Rectal smooth muscle tissue (tissue), 1 donor: ENCODE results near the gene KCNN4.
A peak's percentile ranks its signal among the peaks of the same experiment; 100 is the strongest.
"Not testable (repeated sequence)": the region's sequence is repeated elsewhere in the genome, so short reads cannot be mapped to it uniquely, and the experiment has no call there.

Experiments
- H3K27ac ChIP-seq: one replicate; pipeline ENCODE4 v1.7.0; 2013; ENCODE audit warnings: low read depth, low read length, inconsistent platforms
- H3K27me3 ChIP-seq: one replicate; pipeline ENCODE4 v1.7.0; 2013; ENCODE audit warnings: low read length; ENCODE audit not compliant: control insufficient read depth, insufficient read depth
- H3K36me3 ChIP-seq: one replicate; pipeline ENCODE4 v1.7.0; 2013; ENCODE audit warnings: low read length; ENCODE audit not compliant: control insufficient read depth, insufficient read depth
- H3K4me1 ChIP-seq: one replicate; pipeline ENCODE4 v1.7.0; 2013; ENCODE audit warnings: low read length; ENCODE audit not compliant: control insufficient read depth, insufficient read depth
- H3K4me3 ChIP-seq: one replicate; pipeline ENCODE4 v1.7.0; 2013; ENCODE audit warnings: low read length
- H3K9ac ChIP-seq: one replicate; pipeline ENCODE4 v1.7.0; 2013; ENCODE audit warnings: low read length

The KCNN4 gene

DNA sequence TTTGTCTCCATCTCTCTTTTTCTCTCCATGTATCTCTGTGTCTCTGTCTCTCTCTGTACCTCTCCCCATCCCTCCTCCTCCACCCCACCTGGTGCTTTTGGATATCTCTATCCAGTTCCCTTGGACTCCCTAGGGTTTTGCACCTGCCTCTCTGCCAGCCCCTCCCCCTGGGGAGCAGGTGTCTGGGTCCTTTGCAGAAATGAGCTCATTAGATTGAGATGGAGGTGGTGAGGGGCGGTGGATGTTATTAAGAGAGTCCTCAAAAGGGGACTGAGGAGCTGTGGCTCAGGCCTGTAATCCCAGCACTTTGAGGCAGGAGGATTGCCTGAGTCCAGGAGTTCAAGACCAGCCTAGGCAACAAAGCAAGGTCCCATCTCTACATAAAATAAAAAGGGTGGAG is 2.1 kb downstream of the KCNN4 start:
- Histone ChIP-seq H3K36me3 (no peaks in the 10 kb centered on the region), H3K27me3 (peaks cover 5% of the 10 kb centered on the region), H3K4me1 (no peaks in the 10 kb centered on the region), H3K27ac (no peak overlapping the region), H3K9ac (no peak overlapping the region), H3K4me3 (peak overlapping the region; percentile 72)

DNA sequence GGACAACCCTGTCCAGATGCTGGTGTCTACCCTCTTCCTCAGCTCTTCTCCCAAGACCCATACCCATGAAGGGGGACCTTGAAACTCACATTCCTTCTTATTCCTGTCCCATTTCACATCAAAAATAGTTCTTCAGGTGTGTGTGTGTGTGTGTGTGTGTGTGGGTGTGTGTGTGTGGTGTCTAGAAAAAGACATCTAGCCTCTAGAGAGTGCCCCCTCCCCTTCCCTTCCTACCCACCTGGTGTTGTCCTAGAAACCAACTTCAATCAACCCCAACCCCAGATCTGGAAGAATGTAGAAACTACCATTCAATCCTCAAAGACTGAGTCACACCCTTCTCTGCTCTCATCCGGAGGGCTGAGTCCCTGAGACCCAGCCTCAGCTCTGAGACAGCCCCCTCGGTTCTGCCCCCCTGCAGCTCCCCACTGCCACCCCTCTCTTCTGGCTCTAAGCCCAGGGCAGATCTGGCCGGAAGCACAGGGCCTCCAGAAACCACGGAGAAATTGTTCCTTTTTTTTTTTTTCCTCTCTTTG is 3.5 kb downstream of the KCNN4 start:
- Histone ChIP-seq H3K27ac (no peak overlapping the region), H3K4me3 (peak overlapping the region; percentile 16), H3K27me3 (peaks cover 5% of the 10 kb centered on the region), H3K9ac (no peak overlapping the region), H3K36me3 (no peaks in the 10 kb centered on the region), H3K4me1 (no peaks in the 10 kb centered on the region)

DNA sequence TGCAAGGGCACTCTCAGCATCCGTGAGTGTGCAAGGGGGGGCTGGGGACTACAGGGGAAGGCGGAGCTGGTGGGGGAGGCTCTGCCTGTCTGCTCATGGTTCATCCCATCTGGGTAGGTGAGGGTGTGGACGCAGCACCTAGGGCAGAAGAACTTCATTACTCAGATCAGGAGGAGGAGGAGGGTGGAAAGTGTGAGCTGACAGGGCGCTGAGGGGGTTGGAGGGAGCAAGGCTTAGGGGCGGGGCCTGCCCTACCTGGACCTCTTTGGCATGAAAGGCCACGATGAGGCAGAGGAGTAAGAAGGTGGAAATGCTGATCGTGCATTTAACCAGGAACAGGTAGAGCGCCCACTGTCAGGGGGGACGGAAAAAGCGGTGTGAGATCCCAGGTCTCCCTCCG is 4.5 kb downstream of the KCNN4 start:
- Histone ChIP-seq H3K27me3 (peaks cover 5% of the 10 kb centered on the region), H3K4me1 (no peaks in the 10 kb centered on the region), H3K27ac (no peak overlapping the region), H3K36me3 (no peaks in the 10 kb centered on the region), H3K4me3 (no peak overlapping the region), H3K9ac (no peak overlapping the region)

DNA sequence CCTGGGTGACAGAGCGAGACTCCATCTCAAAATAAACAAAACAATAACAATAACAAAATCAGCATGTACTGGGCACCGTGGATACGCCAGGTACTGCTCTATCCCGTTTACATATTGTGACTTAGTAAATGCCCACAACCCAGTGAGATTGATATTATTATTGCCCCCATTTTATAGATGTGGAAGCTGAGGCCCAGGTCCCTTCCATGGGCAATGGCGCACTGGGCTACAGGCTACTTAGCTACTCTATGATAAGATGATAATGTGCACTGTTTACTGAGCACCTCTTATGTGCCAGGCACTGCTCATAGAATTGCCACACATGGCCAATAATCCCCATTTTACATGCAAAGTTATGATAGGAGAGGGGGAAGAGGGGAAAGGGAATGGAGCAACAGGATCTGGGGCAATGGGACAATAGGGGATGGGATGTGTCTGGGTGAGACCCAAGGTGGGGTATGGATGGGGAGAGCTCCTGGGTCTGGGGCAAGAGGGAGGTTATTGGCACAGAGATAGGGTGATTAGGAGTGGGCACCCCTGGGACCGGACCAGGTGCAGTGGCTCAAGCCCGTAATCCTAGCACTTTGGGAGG is 5.4 kb downstream of the KCNN4 start:
- no peaks in the 10 kb centered on the region for H3K4me1 ChIP-seq
- no peak overlapping the region for H3K9ac ChIP-seq
- no peak overlapping the region for H3K4me3 ChIP-seq
- no peak overlapping the region for H3K27ac ChIP-seq
- H3K27me3 ChIP-seq: peaks cover 5% of the 10 kb centered on the region
- no peaks in the 10 kb centered on the region for H3K36me3 ChIP-seq

DNA sequence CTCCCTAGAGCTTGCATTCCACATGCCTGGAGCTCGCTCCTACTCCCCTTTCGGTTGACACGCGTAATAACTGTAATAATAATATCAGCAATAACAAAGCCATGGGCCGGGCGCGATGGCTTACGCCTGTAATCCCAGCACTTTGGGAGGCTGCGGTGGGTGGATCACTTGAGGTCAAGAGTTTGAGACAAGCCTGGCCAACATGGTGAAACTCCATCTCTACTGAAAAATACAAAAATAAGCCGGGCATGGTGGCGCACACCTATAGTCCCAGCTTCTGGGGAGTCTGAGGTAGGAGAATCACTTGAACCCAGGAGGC is 5.9 kb downstream of the KCNN4 start:
- not testable (repeated sequence) for H3K27me3 ChIP-seq, H3K27ac ChIP-seq, H3K4me1 ChIP-seq, H3K9ac ChIP-seq, H3K4me3 ChIP-seq, H3K36me3 ChIP-seq

DNA sequence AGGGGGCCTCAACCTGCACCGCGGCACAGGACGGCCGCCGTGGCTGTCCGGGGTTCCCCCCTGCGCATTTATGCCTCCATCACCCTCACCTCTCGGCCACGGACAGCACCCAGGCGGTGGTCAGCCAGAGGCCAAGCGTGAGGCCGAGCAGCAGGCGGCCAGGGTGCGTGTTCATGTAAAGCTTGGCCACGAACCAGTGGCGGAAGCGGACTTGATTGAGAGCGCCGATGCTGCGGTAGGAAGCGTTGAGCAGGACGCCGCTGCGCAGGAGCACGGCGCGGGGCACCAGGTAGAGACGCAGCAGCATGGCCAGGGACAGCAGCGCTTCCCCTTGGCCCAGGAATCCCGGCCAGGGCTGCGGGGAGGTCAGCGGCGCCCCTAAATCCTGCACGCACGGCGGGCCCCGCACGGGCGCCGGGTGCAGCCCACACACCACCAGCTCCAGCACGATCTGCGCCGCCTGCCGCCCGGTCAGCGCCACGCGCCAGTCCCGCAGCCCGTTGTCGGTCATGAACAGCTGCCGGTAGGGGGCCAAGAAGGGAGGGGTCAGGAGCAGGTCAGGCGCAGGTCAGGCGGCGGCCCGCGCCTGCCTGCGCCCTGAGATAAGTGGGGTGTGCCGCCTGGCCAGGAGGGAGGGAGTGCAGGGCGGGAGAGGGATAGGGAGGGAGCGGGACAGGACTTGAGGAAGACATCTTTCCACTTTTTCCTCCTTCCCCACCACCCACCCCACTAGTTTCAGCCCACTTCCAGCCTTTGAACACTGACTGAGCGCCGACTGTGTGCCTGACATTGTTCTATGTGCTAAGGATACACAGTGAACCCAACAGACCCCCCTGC is 6.5 kb downstream of the KCNN4 start:
- H3K36me3 ChIP-seq: no peaks in the 10 kb centered on the region
- H3K4me1 ChIP-seq: no peaks in the 10 kb centered on the region
- H3K4me3 ChIP-seq: no peak overlapping the region
- H3K27ac ChIP-seq: no peak overlapping the region
- no peak overlapping the region for H3K9ac ChIP-seq
- peaks cover 3% of the 10 kb centered on the region for H3K27me3 ChIP-seq

DNA sequence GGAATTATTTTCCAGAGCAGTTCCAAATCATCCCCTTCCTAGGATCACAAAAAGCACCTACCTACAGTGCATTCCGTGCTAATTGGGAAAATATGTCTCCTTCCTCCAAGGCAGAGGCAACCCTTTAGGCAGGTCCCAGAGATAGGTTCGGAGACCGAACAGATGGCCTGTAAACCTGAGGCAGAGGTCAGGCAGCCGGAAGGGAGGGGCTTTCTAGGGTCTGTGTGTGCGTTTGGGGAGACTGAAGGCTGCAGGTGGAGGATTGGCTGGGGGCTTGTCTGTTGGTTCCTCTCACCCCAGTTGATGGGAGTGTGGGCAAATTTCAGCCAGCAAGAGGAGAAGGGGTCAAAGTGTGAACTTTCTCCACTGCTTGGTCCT is 7.1 kb downstream of the KCNN4 start:
- Histone ChIP-seq H3K4me3 (no peak overlapping the region), H3K36me3 (no peaks in the 10 kb centered on the region), H3K4me1 (no peaks in the 10 kb centered on the region), H3K9ac (no peak overlapping the region), H3K27me3 (peaks cover 3% of the 10 kb centered on the region), H3K27ac (no peak overlapping the region)

DNA sequence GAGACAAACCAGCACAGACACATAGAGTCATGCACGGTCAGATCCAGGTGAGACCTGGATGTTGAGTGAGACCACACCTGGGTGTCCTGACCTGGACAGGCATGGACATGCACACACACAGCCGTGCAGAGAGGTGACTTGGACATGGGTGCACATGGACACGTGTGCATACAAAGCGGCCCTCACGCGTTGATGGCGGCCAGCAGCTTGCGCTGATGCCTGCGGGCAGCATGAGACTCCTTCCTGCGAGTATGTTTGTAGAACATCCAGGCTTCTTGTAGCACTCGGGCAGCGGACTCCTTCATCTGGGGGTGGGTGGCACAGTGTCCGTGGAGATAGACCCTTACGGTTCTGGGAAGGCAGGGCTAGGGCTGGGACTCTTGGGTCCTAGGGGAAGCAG is 11.5 kb downstream of the KCNN4 start:
- Histone ChIP-seq H3K9ac (no peak overlapping the region), H3K27ac (no peak overlapping the region), H3K4me1 (no peaks in the 10 kb centered on the region), H3K36me3 (no peaks in the 10 kb centered on the region), H3K27me3 (no peaks in the 10 kb centered on the region), H3K4me3 (no peak overlapping the region)

DNA sequence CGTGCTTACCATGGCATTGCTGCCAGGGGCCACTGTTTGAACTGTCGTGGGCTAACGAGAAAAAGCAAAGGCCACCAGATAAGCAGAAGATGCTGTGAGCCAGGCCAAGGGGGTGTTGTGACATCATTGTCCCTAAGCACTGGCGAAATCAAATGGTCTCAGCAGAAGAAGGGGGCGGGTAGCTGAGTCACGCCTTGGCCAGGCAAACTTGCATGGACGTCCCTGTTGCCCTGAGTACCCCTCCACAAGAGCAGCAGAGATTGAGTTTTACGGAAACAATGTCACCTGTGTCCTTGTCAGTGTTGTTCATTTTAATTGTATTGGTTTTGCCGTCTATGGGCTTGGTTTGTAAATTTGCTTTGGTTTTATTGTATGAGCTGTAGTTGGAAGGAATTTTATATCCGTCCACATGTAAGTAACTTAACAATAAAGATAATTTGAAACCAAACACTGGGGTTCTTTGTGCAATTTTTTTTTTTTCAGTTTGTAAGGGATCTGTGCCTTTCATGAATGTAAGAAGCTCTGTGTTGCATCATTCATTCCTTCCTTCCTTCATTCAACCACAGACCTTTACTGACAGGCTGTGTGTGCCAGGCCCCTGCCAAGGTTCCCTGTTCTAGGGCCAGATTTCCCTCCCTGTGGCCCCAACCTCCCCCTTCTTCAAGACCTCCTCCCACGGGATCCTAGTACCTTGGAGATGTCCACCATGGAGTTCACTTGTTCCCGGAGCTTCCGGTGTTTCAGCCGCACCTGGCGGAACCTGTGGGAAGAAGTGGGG is 12.3 kb downstream of the KCNN4 start:
- no peak overlapping the region for H3K27ac ChIP-seq
- H3K9ac ChIP-seq: no peak overlapping the region
- no peak overlapping the region for H3K4me3 ChIP-seq
- H3K27me3 ChIP-seq: no peaks in the 10 kb centered on the region
- H3K4me1 ChIP-seq: no peaks in the 10 kb centered on the region
- no peaks in the 10 kb centered on the region for H3K36me3 ChIP-seq

DNA sequence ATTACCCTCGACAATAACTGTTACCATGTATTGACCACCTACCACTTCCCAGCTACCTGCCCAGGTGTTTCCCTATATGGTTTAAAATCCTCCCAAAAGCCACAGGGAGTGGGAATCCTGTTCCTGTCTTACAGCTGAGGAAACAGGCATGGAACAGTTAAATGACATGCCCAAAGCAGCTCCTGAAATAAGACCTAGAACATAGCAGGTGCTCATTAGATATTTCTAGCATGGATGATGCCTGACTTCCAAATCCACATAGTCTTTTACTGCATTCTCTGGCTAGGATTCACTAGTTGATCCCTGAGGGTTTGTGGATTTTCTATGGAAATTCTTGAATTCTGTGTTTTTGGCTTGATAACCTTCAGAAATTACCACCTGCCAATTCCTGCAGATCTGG is 13.0 kb downstream of the KCNN4 start:
- Histone ChIP-seq H3K27ac (no peak overlapping the region), H3K4me3 (no peak overlapping the region), H3K27me3 (no peaks in the 10 kb centered on the region), H3K4me1 (no peaks in the 10 kb centered on the region), H3K9ac (no peak overlapping the region), H3K36me3 (no peaks in the 10 kb centered on the region)

DNA sequence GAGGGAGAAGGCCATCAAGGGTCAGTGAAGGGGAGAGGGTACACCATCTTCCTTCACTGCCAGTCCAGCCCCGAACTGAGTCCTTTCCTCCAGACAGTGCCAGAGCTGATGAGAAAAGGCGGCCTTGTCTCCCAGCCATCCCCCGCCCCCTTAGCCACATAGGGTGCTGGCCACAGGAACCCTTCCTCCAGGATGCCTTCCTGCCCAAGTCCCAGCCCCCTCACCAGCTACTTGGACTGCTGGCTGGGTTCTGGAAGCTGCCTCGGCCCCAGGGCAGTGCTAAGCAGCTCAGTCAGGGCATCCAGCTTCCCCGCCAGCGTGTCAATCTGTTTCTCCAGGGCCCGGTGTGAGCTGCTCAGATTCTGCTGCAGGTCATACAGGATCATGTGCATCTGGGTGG is 13.5 kb downstream of the KCNN4 start:
- Histone ChIP-seq H3K27ac (no peak overlapping the region), H3K9ac (no peak overlapping the region), H3K36me3 (no peaks in the 10 kb centered on the region)

DNA sequence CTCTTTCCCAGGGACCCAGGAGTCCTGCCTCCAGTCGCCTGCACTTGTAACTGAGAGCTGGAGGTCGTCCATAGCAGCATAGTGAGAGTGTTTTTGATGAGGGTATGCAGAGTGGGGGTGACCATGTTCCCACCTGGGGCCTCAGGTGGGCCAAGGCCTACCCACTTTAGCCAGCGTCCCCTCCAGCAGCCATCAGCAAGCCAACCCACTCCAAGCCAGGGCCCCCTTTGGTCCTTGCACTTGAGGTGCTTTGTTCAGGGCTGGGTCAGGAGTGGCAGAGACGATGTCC is 14.1 kb downstream of the KCNN4 start:
- Histone ChIP-seq H3K9ac (no peak overlapping the region), H3K27ac (no peak overlapping the region), H3K4me1 (no peaks in the 10 kb centered on the region), H3K4me3 (no peak overlapping the region), H3K36me3 (no peaks in the 10 kb centered on the region), H3K27me3 (no peaks in the 10 kb centered on the region)

More for the DNA sequence above, 13.5 kb downstream of the KCNN4 start:
- Histone ChIP-seq H3K4me3 (no peak overlapping the region), H3K4me1 (no peaks in the 10 kb centered on the region), H3K27me3 (no peaks in the 10 kb centered on the region)
